ES-I3 (cell line): ENCODE results near the gene ABHD11.
"Not testable (repeated sequence)": the region's sequence is repeated elsewhere in the genome, so short reads cannot be mapped to it uniquely, and the experiment has no call there.

ENCODE experiments used
- H3K36me3 ChIP-seq: 2 replicates; pipeline ENCODE4 v1.6.1; 2013; ENCODE audit warnings: mild to moderate bottlenecking, low read length, control low read depth, moderate library complexity; ENCODE audit not compliant: insufficient read depth
- H3K4me1 ChIP-seq: 2 replicates; pipeline ENCODE4 v1.6.1; 2013; ENCODE audit warnings: mild to moderate bottlenecking, control low read depth, low read length; ENCODE audit not compliant: insufficient read depth
- H3K9ac ChIP-seq: 2 replicates; pipeline ENCODE4 v1.6.1; 2013; ENCODE audit warnings: low read depth, mild to moderate bottlenecking, low read length, moderate library complexity
- H3K9me3 ChIP-seq: 2 replicates; pipeline ENCODE4 v1.6.1; 2013; ENCODE audit warnings: mild to moderate bottlenecking, low read length, moderate library complexity; ENCODE audit not compliant: control insufficient read depth, insufficient read depth

Gene ABHD11

GRCh38 chr7:73736885-73737284 lies 1.7 kb downstream of the ABHD11 start:
- H3K36me3 ChIP-seq, result no peaks in the 10 kb centered on the region; the same call in 1 of the 2 replicates
- no peak overlapping the region for H3K9ac ChIP-seq
- H3K4me1 ChIP-seq, result peaks cover 15% of the 10 kb centered on the region
- H3K9me3 ChIP-seq, result no peaks in the 10 kb centered on the region

GRCh38 chr7:73735528-73735905 lies 3.1 kb downstream of the ABHD11 start:
- Histone ChIP-seq H3K9ac (no peak overlapping the region), H3K36me3 (no peaks in the 10 kb centered on the region; the same call in 1 of the 2 replicates), H3K9me3 (no peaks in the 10 kb centered on the region), H3K4me1 (peaks cover 5% of the 10 kb centered on the region)

- Histone ChIP-seq H3K36me3 (no peaks in the 10 kb centered on the region; the same call in 1 of the 2 replicates), H3K4me1 (peaks cover 3% of the 10 kb centered on the region), H3K9ac (no peak overlapping the region), H3K9me3 (no peaks in the 10 kb centered on the region)
Observed at GRCh38 chr7:73734619-73735527, 3.7 kb downstream of the ABHD11 start.

- Histone ChIP-seq H3K4me1 (no peaks in the 10 kb centered on the region; the same call in 1 of the 2 replicates), H3K36me3 (no peaks in the 10 kb centered on the region; the same call in 1 of the 2 replicates), H3K9ac (no peak overlapping the region), H3K9me3 (no peaks in the 10 kb centered on the region)
Observed at GRCh38 chr7:73732397-73732796, 6.2 kb downstream of the ABHD11 start.

- Histone ChIP-seq H3K4me1 (no peaks in the 10 kb centered on the region; the same call in 1 of the 2 replicates), H3K9me3 (no peaks in the 10 kb centered on the region), H3K36me3 (no peaks in the 10 kb centered on the region), H3K9ac (no peak overlapping the region)
Observed at GRCh38 chr7:73730485-73730884, 8.1 kb downstream of the ABHD11 start.

- H3K36me3 ChIP-seq, result no peaks in the 10 kb centered on the region
- no peak overlapping the region for H3K9ac ChIP-seq
- no peaks in the 10 kb centered on the region for H3K9me3 ChIP-seq
- no peaks in the 10 kb centered on the region; the same call in 1 of the 2 replicates for H3K4me1 ChIP-seq
Observed at GRCh38 chr7:73728551-73728950, 10.1 kb downstream of the ABHD11 start.

GRCh38 chr7:73727952-73728351 lies 10.7 kb downstream of the ABHD11 start:
- Histone ChIP-seq H3K36me3 (no peaks in the 10 kb centered on the region), H3K4me1 (no peaks in the 10 kb centered on the region; the same call in 1 of the 2 replicates), H3K9ac (no peak overlapping the region), H3K9me3 (no peaks in the 10 kb centered on the region)

- H3K4me1 ChIP-seq, result no peaks in the 10 kb centered on the region; the same call in 1 of the 2 replicates
- no peak overlapping the region for H3K9ac ChIP-seq
- no peaks in the 10 kb centered on the region for H3K36me3 ChIP-seq
- H3K9me3 ChIP-seq, result no peaks in the 10 kb centered on the region
Observed at GRCh38 chr7:73726083-73726466, 12.5 kb downstream of the ABHD11 start.

GRCh38 chr7:73723813-73724212 lies 14.8 kb downstream of the ABHD11 start:
- H3K4me1 ChIP-seq, result no peaks in the 10 kb centered on the region
- H3K9ac ChIP-seq, result no peak overlapping the region
- no peaks in the 10 kb centered on the region for H3K36me3 ChIP-seq
- H3K9me3 ChIP-seq, result no peaks in the 10 kb centered on the region

- Histone ChIP-seq H3K9me3 (no peaks in the 10 kb centered on the region), H3K36me3 (no peaks in the 10 kb centered on the region), H3K4me1 (no peaks in the 10 kb centered on the region), H3K9ac (no peak overlapping the region)
Observed at GRCh38 chr7:73722785-73723184, 15.8 kb downstream of the ABHD11 start.

GRCh38 chr7:73722182-73722581 lies 16.4 kb downstream of the ABHD11 start:
- H3K9ac ChIP-seq, H3K9me3 ChIP-seq, H3K4me1 ChIP-seq, H3K36me3 ChIP-seq: not testable (repeated sequence)

GRCh38 chr7:73721377-73721817 lies 17.2 kb downstream of the ABHD11 start:
- Histone ChIP-seq H3K4me1 (no peaks in the 10 kb centered on the region), H3K36me3 (no peaks in the 10 kb centered on the region), H3K9ac (no peak overlapping the region), H3K9me3 (no peaks in the 10 kb centered on the region)

GRCh38 chr7:73720443-73720842 lies 18.2 kb downstream of the ABHD11 start:
- H3K9ac ChIP-seq, H3K4me1 ChIP-seq, H3K36me3 ChIP-seq: not testable (repeated sequence)

GRCh38 chr7:73719806-73720169 lies 18.8 kb downstream of the ABHD11 start:
- peak overlapping the region; percentile 36; the same call in 1 of the 2 replicates for H3K9ac ChIP-seq
- H3K9me3 ChIP-seq, result no peaks in the 10 kb centered on the region
- H3K4me1 ChIP-seq, result peaks cover 9% of the 10 kb centered on the region; the same call in 1 of the 2 replicates
- H3K36me3 ChIP-seq, result no peaks in the 10 kb centered on the region

More at GRCh38 chr7:73720443-73720842, 18.2 kb downstream of the ABHD11 start:
- not testable (repeated sequence) for H3K9me3 ChIP-seq
